HG03439 (cell line): Measurements from ENCODE around the gene CTCF.
A peak's percentile ranks its signal among the peaks of the same experiment; 100 is the strongest.
"Not testable (repeated sequence)": the region's sequence is repeated elsewhere in the genome, so short reads cannot be mapped to it uniquely, and the experiment has no call there.

Experiments
- ATAC-seq: cut with Tn5 transposase; IDR thresholded peaks from one replicate; pipeline ENCODE4 v1.9.1; 2021; ENCODE audit warnings: mild to moderate bottlenecking, moderate library complexity; ENCODE audit not compliant: unreplicated experiment

The CTCF gene, protein sequence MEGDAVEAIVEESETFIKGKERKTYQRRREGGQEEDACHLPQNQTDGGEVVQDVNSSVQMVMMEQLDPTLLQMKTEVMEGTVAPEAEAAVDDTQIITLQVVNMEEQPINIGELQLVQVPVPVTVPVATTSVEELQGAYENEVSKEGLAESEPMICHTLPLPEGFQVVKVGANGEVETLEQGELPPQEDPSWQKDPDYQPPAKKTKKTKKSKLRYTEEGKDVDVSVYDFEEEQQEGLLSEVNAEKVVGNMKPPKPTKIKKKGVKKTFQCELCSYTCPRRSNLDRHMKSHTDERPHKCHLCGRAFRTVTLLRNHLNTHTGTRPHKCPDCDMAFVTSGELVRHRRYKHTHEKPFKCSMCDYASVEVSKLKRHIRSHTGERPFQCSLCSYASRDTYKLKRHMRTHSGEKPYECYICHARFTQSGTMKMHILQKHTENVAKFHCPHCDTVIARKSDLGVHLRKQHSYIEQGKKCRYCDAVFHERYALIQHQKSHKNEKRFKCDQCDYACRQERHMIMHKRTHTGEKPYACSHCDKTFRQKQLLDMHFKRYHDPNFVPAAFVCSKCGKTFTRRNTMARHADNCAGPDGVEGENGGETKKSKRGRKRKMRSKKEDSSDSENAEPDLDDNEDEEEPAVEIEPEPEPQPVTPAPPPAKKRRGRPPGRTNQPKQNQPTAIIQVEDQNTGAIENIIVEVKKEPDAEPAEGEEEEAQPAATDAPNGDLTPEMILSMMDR

DNA sequence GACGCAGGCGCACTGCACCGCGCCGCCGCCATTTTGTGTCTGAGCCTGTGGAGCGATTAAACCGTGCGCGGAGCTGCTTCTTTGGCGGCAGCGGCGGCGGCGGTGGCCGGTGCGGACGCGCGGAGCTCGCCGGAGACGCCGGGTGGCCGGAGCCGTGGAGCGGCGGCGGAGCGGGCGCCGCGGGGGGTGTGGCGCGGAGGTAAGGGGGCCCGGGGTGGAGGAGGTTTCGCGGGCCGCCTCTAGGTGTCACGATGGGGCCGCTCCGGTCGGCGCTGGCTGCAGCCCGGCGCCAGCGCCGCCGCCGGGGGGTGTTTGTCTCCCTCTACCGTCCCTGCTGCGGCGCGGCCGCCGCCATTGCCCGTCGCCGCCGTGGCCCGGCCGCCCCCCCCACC lies at the start of gene CTCF:
Gene CTCF, plus strand, starts transcription at position 1 of the 392 bp plus-strand sequence. CDS start 48,307 bp downstream, outside the sequence.
- peak; percentile 52 for ATAC-seq

DNA sequence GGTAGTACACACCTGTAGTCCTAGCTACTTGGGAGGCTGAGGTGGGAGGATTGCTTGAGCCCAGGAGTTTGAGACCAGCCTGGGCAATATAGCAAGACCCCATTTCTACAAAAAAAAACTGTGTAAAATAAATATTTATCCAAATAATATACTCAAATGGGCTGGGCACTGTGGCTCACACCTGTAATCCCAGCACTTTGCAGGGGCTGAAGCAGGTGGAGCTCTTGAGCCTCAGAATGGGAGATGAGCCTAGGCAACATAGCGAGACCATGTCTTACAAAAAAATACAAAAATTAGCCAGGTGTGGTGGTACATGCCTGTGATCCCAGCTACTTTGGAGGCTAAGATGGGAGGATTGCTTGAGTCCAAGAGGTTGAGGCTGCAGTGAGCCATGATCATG lies 48.4 kb upstream of the CTCF start:
- not testable (repeated sequence) for ATAC-seq

DNA sequence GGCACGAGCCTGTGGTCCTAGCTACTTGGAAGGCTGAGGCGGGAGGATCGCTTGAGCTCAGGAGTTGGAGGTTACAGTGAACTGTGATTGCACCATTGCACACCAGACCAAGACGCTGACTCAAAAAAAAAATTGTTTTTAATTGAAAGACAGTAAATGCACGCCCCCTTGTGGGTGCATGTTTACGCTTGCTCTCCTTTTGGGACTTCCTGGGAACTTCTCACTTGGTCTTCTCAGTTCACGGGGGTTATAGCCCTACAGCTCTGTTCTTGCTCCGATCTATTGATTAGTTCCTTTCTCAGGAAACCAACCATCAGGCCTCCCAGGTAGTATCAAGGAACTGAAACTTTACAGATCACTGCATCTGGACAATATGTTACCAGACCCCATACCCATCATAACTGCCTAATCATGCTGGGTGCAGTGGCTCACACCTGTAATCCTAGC lies 47.9 kb upstream of the CTCF start:
- ATAC-seq = no peak

DNA sequence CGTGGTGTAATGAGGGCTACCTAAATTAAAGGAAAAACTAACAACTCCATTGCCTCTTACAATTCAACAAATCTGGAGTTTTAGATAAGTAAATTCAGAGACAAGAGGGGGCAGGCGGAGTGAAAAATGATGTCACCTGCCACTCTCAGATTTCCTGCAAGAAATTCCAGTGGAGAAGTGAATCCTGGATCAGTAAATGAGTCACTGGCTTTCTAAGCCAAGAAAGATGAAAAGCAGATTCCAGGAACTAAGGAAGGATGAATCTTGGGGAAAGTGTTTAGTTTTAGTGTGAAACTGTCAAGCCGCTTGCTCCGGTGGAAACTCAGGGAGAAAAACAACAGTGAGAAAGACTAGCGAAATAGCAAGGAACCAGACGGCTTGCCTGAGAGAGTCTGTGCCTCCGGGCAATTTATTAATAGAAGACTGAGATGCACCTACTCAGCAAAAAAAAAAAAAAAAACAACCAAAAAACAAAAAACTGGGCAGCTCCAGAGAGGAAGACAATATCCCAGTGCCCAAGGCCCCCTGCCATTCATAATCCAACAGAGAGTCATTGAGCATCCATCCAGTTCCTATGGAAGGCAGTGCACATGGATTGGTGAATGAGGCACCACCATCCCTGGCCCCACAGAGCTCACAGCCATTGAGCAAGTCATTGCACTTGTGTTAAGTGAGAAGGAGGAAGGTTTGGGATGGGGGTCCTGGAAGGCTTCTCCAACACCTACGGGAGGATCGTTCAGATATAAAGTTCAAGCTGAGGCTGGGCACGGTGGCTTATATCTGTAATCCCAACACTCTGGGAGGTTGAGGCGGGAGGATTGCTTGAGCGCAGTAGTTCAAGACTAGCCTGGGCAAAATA lies 45.8 kb upstream of the CTCF start:
- no peak for ATAC-seq

DNA sequence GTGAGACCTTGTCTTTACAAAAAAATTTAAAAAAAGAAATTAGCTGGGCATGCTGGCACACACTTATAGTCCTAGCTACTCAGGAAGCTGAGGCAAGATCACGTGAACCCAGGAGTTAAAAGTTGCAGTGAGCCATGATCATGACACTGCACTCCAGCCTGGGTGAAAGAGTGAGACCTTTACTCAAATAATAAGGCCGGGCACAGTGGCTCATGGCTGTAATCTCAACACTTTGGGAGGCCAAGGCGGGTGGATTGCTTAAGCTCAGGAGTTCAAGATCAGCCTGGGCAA lies 45.2 kb upstream of the CTCF start:
- no peak for ATAC-seq

DNA sequence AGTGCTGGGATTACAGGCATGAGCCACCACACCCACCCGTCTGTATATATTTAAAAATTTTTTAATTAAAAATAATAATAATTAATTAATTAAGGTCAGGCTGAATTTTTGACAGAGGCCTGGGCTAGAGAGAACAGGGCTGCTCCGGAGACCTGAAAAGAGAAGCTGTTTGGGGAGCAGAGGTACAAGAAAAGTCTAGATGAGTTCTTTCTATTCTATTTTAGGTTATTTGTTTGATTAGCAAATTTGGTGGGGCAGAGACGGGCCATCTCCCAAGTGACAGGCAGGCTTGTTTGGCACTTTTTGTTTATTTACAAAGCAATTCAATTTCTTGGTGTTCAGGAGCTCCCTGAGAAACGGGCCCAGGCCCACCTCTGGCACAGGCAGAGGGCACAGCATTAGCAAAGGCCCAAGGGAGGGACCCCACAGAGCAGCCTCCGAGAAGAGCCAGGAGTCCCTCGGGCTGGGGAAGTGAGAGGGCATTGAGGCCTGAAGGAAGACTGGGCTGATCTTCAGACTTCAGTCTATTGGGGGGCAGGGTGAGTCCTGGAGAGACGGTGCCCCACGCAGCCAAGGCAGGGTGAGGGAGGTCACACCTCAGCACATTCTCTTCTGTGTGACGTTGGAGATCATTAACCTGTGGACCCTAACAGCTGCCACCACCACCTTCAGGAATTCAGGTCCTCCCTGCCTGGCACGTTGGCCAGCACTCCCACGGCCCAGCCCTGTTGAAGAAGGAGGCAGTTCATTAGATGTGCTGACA lies 44.5 kb upstream of the CTCF start:
- no peak for ATAC-seq

DNA sequence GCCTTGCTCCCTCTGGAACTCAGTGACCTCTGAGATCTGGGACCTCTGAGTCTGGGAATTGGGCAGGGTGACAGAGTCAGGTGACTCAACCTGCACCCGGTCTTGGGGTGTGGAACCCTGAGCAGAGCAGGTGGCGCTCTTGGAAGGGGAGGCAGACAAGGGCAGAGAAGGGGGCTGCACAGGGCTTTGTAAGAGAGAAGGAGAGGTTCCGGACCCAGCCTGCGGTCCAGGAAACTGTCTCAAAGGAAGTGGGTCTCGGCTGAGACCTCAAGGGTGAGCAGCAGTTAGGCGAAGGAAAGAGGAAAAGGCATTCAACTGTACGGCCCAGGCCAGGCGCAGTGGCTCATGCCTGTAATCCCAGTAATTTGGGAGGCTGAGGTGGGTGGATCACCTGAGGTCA lies 43.6 kb upstream of the CTCF start:
- ATAC-seq = no peak

DNA sequence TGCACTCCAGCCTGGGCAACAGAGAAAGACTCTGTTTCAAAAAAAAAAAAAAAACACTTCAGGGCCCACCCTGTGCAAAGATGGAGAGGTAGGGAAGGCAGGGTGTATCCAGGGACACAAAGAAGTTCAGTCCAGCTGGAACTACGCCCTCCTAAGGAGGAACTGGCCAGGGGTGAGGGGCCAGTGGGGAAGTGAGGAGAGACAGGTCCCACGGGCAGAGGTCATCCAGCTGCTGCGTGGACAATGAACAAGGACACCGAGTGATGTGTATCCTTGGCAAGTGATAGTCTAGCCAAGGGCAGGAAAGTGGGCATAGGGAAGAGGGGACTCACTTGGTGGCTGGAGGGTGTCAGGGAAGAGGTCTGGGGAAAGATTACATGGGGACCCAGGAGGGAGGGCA lies 43.1 kb upstream of the CTCF start:
- no peak for ATAC-seq

DNA sequence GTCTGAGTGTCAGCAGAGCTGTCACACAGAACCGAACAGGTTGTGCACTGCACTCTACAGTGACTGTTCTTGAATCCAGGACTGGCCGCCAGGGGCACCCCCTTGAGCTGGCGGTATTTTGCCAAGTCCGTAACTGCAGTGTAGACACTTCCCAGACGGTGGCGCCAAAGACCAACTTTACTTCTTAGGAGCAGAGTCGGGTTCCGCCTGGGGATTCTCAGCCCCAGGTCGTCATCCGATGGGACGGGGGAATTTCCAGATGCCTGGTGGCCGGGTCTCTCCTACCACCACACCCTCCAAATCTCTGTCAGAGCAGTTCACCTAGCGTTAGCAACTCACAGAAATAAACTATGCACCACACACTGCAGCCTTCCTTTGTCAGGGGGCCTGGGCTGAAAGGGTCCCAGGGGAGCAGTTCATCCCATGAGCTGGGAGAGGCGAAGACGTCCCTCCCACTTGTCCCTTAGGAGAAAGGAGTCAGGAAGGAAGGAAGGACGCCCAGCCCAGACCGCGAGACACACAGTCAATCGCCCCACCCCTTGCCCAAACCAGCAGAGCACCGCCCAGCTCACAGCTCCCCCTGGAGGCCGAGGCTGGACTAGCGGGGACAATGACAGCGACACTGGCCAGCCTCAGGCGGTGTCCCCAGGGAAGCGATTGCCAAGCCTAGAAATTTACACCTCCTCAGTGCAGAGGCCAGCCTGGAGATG lies 41.1 kb upstream of the CTCF start:
- ATAC-seq = peak; percentile 71

DNA sequence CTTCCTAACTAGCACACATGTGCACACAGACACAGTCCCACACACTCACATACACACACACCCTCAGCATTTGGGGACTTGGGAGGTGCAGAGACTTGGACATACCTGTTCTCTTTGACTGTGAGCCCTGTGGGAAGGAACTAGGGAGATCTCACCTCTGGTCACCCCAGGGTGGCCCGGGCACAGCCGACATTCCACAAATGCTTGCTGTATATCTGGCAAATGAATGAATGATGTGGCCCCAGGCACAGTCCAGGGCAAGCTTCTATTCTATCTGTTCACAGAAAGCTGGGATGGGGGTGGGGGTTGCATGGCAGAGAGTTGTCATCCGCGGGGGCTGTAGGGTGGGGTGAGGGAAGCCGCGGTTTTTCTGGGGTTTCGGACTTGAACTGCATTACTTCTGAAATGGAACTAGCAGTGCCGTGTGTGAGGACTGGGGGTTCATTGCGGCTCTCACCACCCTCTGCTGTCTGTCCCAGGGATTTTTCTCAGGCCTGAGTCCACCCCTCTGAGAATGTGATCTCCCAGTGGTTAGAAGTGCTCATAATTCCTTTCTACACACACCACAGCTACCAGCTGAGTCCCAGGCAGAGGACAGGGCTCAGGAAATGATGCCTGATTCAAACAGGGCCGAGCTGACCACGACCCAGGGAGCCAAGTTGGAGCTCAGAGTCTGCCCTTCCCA lies 37.0 kb upstream of the CTCF start:
- ATAC-seq = no peak

DNA sequence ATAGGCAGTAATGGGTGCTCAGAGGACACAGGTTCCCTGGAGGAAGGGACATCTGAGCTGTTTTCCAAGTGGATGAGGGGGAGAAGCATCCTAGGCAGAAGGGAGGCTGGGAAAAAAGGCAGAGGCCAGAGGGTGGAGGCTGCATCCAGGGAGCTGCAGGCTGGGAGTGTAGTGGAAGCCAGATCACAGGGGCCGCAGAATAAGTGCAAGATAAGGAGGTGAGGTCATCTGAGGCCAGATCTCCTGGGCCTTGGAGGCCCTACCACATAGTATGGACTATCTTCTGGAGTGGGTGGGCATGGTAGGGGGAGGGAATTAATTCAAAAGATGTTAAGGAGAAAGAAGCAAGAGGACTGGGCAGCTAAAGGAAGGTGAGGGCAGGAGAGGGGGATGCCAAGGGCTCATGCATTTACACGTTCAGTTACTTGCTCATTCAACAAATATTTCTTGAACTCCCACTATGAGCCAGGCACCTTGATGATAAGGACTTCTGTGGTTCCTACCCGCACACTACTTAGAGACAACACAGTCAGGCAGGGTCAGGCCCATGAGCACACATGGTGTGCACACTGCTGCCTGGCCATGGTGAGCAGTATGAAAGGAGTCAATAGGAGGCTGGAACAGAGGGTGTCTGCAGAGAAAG lies 36.1 kb upstream of the CTCF start:
- no peak for ATAC-seq

DNA sequence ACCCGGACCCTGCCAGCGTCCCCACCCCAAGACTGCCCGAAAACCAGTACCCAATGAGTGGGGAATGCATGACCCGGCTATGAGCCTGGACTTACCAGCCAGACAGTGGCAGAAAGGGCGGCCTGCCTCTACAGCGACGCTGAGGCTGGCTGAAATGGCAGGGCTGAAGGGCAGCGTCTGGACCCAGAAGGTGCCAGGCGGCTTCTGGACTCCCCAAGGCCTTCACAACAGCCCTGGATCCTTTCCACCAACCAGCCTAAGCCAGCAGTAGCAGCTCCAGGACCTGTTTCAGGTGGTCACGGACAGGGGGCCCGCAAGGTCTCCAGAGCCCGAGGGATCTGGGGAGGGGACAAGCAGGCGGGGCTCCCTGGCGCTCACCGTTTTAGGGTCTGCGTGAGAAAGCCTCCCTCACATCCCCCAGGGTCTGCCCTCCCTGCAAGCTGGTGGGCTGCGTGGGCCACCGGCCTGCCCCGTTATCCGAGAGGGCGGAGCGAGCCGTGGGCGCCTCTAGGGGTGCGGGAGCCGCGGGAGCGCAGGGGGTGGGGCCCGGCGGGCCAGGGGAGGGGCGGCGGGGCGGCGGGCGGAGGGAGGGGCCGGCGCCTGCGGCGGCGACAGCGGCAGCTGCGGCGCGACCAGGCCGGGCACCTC lies 34.0 kb upstream of the CTCF start, which contains the start of gene RIPOR1:
Gene RIPOR1, plus strand, starts transcription at position 608 of the 648 bp plus-strand sequence. CDS start 9,618 bp downstream, outside the sequence.
- no peak for ATAC-seq

DNA sequence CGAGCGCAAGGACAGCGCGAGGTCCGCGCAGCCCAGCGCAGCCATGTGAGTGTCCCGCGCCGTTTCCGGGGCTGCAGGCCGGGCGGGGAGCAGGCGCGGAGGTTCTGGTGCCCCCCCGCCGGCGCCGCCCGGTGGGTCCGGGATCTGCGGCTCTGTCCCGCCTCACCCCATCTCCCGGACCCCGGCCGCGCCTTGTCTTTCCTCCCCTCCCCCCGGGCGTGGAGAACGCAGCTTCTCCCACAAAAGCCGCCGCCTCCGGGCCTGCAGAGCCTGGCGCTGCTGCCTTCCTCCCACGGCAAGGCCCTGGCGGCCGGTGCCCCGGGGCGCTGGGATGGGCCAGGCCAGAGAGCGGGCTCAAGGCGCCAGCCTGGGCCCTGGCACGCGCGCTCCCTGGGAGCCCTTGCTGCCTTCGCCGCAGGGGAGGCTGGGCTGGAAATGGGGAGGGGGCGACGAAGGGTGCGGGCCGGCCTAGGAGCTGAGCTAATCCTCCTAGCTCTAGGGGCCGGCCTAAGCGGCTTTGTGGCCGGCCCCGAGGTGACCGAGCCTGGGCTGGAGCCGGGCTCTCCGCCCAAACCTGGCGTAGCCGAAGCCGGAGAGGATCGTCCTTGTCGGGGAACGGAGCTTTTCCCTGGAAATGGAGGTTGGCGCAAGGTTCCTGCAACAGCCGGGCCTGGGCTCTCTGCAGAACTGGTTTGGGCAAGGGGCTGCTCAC lies 33.3 kb upstream of the CTCF start:
- no peak for ATAC-seq

DNA sequence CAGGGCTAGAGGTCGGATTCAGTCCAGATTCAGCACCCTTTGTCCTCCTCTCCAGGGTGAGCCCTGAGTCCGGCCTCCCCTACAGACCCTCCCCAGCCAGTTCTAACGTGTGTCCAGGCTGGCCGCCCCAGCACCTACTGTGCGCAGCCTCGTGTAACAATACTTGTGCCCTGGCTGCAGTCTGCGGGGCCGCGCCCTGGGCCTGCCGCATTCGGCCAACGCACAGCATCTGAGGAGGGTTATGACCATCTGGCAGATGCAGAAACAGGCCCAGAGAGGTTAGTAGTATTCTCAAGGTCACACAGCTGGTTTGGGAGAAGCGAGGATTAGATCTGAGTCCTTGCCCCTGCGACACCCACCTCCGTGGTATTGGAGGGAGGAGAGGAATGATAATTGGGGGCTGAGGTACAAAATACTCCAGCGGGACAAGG lies 32.7 kb upstream of the CTCF start:
- no peak for ATAC-seq

DNA sequence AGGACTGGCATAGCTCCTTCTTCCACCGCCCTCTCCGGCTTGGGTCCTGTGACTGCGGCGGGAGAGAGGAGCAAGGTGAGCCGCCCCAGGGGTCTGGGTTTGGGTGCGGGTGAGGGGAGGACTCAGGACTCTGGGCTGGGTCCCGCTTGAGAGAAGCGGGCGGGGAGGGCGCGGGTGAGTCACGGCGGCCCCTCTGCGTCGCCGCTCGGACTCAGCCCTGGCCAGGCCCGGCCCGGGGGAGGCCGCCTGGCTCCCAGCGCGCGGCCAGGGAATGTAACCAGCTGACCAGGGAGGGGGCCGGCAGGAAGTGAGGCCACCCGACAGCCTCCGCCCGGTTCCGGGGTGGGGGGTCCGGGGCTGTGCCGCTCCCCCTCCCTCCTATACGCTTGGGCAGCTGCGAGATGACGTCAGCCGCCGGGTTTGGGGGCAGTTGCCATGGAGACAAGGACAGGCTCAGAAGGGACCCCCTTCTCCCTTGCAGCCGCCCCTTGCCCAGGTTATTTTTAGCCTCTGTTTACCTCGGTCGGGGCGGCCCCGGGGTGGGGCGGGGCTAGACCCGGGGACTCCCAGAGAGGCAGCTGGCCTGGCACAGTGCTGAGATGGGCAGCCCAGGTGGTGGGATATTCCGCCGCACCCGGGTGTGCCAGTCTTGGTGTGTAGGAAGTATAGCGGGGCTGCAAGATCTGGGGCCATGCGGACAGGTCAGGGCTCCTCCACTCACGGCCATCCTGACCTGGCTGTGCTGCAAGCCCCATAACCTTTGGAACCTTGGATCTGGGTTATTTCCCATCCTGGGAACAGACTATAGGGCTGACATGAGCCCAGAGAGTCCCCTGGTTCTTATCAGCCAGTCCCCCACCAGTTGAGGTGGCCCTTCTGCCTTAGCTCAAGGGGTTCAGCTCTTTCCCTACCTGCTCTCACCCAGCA lies 32.0 kb upstream of the CTCF start:
- ATAC-seq = peak; percentile 42

DNA sequence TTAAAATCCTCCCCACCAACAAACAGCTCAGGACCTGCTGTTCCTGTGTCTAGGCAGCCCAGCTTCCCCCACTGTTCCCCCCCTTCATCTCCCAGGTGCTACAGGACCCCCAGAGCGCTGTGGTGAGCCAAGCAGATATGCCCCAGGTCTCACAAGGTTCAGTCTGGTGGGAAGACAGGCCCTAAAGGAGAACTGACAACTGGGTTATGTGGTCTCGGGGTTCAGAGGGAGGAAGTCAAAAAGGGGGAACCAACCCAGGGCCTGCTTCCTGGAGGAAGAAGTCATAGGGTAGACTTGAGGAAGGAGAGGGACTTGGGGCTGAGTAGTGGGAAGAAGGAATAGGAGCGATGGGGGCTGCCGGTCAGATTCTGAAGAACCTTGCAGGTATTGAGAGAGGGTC lies 31.1 kb upstream of the CTCF start:
- no peak for ATAC-seq
